Measurements from ENCODE around the gene ENGASE.

DNA sequence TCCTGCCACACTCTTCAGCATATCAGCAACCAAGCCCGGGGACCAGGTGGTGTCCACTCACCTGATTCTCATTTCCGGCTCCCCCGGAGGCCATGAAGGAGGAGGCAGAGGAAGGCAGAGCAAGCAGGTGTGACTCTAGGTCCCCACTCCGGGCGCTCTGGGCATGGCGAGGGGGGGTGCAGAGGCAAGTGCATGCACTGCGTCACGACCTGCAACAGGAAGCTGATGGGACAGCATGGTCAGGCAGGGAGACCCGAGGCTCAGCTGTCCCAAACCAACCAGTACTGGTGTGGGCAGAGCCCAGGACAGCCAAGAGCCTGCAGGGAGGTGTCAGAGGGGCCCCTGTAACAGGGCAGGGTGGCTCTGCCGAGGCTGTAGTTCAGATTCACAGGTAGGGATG lies 2.1 kb upstream of the ENGASE start:
- TF ChIP-seq, protein P1, sequence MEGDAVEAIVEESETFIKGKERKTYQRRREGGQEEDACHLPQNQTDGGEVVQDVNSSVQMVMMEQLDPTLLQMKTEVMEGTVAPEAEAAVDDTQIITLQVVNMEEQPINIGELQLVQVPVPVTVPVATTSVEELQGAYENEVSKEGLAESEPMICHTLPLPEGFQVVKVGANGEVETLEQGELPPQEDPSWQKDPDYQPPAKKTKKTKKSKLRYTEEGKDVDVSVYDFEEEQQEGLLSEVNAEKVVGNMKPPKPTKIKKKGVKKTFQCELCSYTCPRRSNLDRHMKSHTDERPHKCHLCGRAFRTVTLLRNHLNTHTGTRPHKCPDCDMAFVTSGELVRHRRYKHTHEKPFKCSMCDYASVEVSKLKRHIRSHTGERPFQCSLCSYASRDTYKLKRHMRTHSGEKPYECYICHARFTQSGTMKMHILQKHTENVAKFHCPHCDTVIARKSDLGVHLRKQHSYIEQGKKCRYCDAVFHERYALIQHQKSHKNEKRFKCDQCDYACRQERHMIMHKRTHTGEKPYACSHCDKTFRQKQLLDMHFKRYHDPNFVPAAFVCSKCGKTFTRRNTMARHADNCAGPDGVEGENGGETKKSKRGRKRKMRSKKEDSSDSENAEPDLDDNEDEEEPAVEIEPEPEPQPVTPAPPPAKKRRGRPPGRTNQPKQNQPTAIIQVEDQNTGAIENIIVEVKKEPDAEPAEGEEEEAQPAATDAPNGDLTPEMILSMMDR (IDR thresholded peaks at IDR 0.05): no peak
- no peak for TF ChIP-seq EZH2 (IDR thresholded peaks at IDR 0.05; ENCODE audit: borderline replicate concordance, insufficient read depth, low read depth, low read length, poor library complexity, severe bottlenecking)
